GM12801 (cell line): ENCODE measurements around the gene TRAF4.

Experiments
- TF ChIP-seq, protein P1 (sequence below): IDR thresholded peaks from one replicate; pipeline ENCODE4 v1.5.1; 2011; ENCODE audit warnings: control low read depth; ENCODE audit not compliant: insufficient read length; ENCODE audit errors: extremely low read depth

Gene TRAF4

DNA sequence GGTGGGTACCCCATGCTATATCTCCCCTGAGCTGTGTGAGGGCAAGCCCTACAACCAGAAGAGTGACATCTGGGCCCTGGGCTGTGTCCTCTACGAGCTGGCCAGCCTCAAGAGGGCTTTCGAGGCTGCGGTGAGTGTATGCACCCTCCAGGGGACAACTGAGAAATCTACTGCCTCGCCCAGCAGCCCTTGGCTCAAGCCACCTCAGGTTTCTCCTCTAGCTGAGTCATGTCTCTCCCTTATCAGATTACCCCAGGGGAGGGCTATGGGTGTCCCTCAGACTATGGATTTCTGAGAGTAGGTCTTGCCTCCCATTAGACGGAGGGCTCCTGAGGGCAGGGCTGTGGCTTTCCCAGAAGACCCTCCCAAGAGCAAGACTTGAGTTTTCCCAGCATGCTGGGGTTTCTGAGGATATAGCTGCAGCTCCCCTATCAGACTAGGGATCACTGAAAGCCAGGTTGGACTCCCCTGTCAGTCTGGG, 8.5 kb upstream of the TRAF4 start:
- TF ChIP-seq, protein P1, sequence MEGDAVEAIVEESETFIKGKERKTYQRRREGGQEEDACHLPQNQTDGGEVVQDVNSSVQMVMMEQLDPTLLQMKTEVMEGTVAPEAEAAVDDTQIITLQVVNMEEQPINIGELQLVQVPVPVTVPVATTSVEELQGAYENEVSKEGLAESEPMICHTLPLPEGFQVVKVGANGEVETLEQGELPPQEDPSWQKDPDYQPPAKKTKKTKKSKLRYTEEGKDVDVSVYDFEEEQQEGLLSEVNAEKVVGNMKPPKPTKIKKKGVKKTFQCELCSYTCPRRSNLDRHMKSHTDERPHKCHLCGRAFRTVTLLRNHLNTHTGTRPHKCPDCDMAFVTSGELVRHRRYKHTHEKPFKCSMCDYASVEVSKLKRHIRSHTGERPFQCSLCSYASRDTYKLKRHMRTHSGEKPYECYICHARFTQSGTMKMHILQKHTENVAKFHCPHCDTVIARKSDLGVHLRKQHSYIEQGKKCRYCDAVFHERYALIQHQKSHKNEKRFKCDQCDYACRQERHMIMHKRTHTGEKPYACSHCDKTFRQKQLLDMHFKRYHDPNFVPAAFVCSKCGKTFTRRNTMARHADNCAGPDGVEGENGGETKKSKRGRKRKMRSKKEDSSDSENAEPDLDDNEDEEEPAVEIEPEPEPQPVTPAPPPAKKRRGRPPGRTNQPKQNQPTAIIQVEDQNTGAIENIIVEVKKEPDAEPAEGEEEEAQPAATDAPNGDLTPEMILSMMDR = no peak

DNA sequence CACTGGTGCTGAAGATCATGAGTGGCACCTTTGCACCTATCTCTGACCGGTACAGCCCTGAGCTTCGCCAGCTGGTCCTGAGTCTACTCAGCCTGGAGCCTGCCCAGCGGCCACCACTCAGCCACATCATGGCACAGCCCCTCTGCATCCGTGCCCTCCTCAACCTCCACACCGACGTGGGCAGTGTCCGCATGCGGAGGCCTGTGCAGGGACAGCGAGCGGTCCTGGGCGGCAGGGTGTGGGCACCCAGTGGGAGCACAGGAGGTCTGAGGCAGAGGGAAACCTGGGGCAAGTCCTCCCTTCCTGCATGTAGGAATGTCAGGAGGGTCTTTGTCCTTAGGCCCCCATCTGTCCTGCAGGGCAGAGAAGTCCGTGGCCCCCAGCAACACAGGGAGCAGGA, 6.5 kb upstream of the TRAF4 start:
- TF ChIP-seq, protein P1 = no peak

DNA sequence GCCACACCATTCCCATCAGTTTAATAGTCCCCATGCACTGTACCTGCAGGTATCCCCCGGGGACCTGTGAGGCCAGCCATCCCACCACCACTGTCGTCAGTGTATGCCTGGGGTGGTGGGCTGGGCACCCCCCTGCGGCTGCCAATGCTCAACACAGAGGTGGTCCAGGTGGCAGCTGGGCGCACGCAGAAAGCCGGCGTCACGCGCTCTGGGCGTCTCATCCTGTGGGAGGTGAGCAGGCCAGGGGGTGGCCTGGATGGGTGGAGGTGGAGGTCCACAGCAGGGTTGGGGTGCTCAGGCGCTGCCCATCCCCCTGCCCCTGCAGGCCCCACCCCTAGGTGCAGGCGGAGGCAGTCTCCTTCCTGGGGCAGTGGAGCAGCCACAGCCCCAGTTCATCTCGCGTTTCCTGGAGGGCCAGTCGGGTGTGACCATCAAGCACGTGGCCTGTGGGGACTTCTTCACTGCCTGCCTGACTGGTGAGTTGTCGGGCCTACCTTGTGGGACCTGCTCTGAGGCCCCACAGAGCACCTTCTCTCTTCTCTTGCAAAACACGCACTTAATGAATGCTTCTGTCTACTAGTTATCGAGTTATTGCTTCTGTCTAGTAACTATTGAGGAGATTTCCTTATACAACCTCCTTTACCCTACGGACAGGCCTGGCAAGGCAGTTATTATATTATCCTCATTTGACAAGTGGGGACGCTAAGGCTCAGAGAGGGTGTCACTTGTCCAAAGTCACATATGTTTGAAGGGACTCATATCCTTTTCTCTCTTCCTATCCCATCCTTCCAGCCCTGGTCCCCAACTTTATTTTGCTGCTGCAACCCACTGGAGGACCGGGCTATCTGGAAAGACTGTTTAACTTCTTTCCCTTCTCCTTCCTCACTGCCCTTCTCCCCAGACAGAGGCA, 5.8 kb upstream of the TRAF4 start:
- TF ChIP-seq, protein P1 = no peak

DNA sequence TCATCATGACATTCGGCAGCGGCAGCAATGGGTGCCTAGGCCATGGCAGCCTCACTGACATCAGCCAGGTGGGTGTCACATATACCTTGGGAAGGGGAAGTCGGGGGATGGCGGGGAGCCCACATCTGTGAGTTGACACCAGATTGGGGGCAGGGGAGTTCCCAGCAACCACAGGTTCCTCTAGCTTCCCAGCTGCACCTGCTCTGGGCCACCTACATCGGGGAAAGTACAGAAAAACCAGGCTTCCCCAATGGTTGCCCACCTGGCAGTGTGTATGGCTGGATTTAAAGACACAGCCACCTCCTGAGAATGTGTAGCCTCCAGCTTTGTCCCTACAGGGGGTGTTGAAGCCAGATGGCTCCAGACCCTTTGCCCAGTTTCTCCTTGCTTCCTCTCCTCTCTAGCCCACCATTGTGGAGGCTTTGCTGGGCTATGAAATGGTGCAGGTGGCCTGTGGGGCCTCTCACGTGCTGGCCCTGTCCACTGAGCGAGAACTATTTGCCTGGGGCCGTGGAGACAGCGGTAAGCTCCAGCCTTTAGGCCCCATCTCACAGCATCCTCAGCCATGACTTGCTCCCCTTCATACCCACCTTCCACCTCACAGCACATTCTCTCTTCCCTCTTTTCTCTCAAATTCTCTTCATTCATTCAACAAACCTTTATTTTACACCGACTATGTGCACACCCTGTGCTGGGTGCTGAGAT, 5.0 kb upstream of the TRAF4 start:
- TF ChIP-seq, protein P1 = no peak

DNA sequence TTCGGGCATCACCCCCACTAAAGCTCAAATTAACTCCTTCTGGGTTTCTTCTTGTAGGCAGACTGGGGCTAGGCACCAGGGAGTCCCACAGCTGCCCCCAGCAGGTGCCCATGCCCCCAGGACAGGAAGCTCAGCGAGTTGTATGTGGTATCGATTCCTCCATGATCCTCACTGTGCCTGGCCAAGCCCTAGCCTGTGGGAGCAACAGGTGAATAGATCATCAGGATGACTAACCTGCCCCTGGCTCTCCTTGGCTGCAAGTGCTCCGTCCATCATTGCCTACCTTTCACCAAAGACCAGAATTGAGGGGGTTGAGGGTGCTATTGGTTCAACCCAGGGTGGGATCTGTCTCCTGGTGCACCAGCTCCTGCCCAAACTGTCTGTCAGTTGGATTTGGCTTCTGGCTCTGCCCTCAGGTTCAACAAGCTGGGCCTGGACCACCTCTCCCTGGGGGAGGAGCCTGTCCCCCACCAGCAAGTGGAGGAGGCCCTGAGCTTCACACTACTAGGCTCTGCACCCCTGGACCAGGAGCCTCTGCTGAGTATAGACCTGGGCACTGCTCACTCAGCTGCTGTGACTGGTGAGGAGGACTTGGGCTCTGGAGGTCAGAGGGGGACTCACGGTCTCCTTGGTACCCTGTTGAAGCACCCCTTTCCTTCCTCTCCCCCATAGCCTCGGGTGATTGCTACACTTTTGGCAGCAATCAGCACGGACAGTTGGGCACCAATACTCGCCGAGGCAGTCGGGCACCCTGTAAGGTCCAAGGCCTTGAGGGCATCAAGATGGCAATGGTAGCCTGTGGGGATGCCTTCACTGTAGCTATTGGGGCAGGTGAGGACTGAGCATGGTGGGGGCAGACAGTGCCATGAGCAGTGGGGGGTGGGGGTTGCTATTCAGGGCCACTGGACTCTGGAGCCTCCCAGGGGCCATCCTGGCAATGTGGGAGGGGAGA, 3.1 kb upstream of the TRAF4 start:
- TF ChIP-seq, protein P1 = no peak

DNA sequence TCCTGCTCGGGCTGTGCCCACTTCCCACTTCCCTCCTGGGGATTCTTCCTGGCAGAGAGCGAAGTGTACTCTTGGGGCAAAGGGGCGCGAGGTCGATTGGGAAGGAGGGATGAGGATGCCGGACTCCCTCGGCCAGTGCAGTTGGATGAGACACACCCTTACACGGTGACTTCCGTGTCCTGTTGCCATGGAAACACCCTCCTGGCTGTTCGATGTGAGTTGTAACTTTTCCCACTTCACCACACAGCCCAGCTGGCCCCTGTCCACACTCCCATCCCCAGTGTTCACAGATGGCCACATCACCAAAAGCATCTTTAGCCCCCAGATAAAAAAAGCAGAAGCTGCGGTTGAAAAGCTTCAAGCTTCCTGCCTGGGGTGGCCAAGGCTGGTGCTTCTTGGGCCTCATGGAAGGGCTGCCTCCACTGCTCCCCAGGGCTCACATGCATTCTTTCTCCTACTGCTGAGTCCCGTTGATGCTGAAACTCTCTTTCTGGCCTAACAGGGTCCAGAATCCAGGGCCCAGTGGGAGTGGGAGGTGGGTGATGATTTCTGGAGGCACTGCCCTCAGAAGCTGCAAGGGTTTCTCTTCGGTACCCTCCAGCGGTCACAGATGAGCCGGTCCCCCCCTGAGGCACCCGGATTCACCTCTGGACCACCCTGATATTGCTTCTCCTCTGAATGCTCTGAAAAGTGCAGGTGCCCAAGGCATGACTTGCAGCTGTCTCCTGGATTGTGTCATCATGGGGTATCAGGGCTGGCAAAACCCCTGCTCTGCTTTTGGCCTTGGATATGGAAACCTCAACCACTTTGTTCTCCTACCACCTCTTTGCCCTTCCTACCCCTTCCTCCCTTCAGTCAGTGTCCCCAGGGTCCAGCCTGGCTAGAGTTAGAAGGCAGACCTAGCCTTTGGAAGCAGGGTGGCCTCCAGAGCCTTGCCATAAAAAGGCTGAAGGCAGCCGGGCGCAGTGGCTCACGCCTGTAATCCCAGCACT, 2.2 kb upstream of the TRAF4 start:
- TF ChIP-seq, protein P1 = no peak
